ENCODE measurements around the gene LAMC1.

Gene LAMC1

GRCh38 chr1:183152180-183152579 is 129.0 kb downstream of the LAMC1 start:
- DNase-seq, result no peak

GRCh38 chr1:183155939-183156338 is 132.7 kb downstream of the LAMC1 start:
- no peak for DNase-seq

- DNase-seq, result peak in 2 of 3 experiments; percentile 44 to 66
Measured at GRCh38 chr1:183159960-183160359, 136.7 kb downstream of the LAMC1 start.

- no peak for DNase-seq
Measured at GRCh38 chr1:183161391-183161790, 138.2 kb downstream of the LAMC1 start.

GRCh38 chr1:183163316-183163715 is 140.1 kb downstream of the LAMC1 start:
- DNase-seq, result peak in 1 of 3 experiments; percentile 24

GRCh38 chr1:183164340-183164739 is 141.1 kb downstream of the LAMC1 start:
- DNase-seq, result no peak

- no peak for DNase-seq
Measured at GRCh38 chr1:183164963-183165362, 141.7 kb downstream of the LAMC1 start.

GRCh38 chr1:183165456-183165855 is 142.2 kb downstream of the LAMC1 start:
- no peak for DNase-seq

GRCh38 chr1:183166454-183166853 is 143.2 kb downstream of the LAMC1 start:
- no peak for DNase-seq

- no peak for DNase-seq
Measured at GRCh38 chr1:183167676-183168075, 144.5 kb downstream of the LAMC1 start.

- no peak for DNase-seq
Measured at GRCh38 chr1:183168308-183168707, 145.1 kb downstream of the LAMC1 start.

- no peak for DNase-seq
Measured at GRCh38 chr1:183173828-183174227, 150.6 kb downstream of the LAMC1 start.

- no peak for DNase-seq
Measured at GRCh38 chr1:183175631-183176030, 152.4 kb downstream of the LAMC1 start.

GRCh38 chr1:183178545-183178944 is 155.3 kb downstream of the LAMC1 start:
- DNase-seq, result no peak

- no peak for DNase-seq
Measured at GRCh38 chr1:183179033-183179432, 155.8 kb downstream of the LAMC1 start.

GRCh38 chr1:183180218-183180617 is 157.0 kb downstream of the LAMC1 start:
- DNase-seq, result no peak

GRCh38 chr1:183180634-183181056 is 157.4 kb downstream of the LAMC1 start:
- DNase-seq, result no peak

- DNase-seq, result peak; percentile 40 to 74 (median 71)
Measured at GRCh38 chr1:183185941-183186490, 162.8 kb downstream of the LAMC1 start, which contains the start of gene LAMC2. LAMC2 (plus strand) TSS chr1:183186264; CDS start chr1:183186353, 89 bp downstream.

GRCh38 chr1:183186841-183187240 is 163.6 kb downstream of the LAMC1 start:
- no peak for DNase-seq

GRCh38 chr1:183188240-183188639 is 165.0 kb downstream of the LAMC1 start:
- no peak for DNase-seq

GRCh38 chr1:183191833-183192232 is 168.6 kb downstream of the LAMC1 start:
- DNase-seq, result no peak

- no peak for DNase-seq
Measured at GRCh38 chr1:183193963-183194525, 170.8 kb downstream of the LAMC1 start.

- no peak for DNase-seq
Measured at GRCh38 chr1:183194527-183195141, 171.4 kb downstream of the LAMC1 start.

GRCh38 chr1:183195142-183195574 is 171.9 kb downstream of the LAMC1 start:
- DNase-seq, result no peak
